DMS53 treated with DMSO at 0.1 percent for 48 hours (cell line): Measurements from ENCODE around the gene CNKSR3.

Source experiments
- DNase-seq: peaks from one replicate; lab custom pipeline; 2025; ENCODE audit not compliant: unreplicated experiment; lab: John Stamatoyannopoulos, UW

The CNKSR3 gene

DNA sequence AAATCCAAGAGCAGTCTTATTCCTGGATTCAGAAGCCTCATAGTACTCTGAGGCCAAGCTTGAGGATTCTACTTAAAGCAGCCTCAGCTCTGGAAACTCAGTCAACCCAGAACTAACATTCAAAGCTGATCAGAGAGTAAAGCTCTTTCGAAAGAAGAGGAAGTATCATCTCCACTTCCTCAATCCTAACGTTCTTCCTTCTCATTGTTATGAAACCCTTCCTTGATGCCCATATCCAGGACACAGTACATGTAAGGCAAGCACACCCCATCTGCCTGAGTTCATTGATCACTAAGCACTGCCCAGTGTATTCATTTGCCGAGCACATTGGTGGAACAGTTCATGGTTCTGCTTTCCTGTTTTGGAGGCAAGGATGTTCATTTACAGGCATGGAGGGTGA is 153.8 kb downstream of the CNKSR3 start, which contains the start of gene IPCEF1:
TSS of gene IPCEF1 (minus strand) at position 114 of the 400 bp plus-strand sequence. CDS start 90,856 bp downstream, outside the sequence.
- no peak for DNase-seq

DNA sequence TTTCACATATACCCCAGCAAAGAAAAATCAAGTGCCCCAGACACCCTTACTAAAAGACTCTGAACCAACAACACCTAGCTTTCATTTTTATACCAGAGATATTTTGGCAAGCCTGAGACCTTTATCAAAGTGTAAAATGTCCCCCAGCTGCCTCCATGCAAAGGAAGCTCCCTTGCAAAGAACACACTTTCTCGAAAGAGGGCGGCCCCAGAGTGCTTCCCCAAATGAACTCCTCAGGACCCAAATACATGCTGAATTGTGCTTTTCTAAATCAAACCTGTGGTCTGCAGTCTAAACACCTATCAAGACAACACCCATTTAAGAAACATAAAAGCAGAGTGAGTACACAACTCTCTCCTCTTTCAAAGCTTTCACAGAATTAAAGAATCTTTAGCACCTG is 154.4 kb downstream of the CNKSR3 start:
- DNase-seq, result no peak

DNA sequence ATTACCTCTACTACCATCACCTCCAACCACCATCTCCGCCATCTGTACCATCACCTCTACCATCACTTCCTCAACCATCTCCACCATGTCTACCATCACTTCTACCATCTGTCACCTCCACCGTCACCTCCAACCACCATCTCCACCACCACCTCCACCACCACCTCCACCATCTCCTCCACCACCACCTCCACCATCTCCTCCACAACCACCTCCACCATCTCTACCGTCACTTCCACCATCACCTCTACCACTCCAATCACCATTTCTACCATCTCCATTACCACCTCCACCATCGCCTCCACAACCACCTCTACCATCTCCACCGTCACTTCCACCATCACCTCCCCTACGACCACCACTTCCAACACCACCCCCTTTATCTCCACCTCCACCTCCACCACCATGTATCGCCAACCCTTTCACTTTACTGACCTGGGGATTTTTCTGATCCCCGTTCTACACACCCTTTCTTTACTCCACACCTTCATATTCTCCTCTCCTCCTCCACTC is 156.2 kb downstream of the CNKSR3 start:
- DNase-seq, result no peak

DNA sequence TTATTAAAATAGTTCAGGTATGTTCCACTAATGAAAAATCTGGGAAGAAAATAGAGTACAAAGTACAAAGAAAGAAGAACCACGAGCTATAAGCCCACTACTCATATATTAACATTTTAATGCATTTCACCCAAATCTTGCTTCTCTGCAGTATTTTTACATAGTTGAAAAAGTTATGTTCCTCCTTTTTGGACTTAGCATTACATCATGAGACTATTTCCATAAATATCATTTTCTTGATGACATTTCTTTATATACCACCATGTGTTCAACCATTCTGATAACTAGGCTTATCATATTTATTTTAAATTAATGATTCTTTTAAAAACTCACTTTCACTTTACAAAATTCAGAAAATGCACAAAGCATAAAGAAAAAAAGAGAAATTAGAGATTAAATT is 156.9 kb downstream of the CNKSR3 start:
- no peak for DNase-seq

DNA sequence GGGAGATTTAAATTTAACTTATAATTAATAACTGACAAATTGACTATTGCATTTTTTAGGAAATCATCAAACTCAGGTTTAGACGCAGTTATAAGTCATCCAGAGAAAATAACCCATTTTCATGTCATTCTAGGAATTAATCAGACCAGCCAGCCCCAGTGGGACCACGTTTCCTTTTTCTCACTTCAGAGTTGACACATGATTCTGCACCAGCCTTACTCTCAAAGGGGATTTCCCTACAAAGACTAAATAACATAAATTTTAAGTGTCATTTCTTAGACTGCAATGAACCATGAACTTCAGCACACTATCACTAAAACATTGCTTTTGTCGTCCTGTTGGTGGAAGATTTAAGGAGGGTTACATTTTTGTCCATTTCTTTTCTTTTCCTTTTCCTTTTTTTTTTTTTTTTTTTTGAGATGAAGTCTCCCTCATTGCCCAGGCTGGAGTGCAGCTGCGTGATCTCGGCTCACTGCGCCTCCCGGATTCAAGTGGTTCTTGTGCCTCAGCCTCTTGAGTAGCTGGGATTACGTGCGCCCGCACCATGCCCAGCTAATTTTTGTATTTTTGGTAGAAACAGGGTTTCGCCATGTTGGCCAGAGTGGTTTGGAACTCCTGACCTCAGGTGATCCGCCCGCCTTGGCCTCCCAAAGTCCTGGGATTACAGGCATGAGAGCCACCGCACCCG is 157.4 kb downstream of the CNKSR3 start:
- DNase-seq, result no peak

DNA sequence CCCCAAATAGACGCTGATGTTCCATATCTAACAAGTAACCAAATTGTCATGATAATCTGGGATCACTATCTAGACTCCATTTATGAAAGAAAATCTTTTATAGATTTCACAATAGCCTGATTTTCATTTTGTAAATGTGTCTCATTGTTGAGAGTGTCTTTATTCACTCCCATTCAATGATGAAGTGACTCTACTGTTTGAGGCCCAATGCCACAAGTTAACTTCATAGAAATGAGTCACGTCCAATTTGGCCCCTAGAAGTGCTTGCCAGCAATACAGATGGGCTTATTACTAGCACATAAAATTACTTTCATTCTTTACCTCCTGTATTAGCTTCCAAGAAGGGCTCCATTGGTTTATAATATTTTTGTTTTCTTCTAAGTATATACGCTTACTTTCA is 160.2 kb downstream of the CNKSR3 start:
- no peak for DNase-seq

DNA sequence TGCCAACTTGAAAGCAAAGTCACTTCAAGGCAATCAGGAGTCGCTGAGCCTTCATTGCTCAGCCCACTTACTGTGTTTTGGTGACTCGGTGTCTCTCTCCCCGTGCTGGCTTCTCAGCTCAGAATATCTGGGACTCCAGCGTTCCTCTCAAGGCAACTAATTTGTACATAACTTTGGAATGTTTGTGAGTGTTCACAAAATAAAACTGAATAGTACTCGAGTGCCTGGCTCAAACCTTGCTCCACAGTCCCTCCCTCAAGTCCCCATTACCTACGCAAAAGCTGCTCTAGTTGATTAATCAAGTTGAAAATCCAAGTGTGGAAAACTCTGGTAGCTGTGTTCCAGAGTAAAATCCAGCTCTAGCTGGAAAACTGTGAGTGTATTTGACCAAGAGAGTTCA is 162.5 kb downstream of the CNKSR3 start:
- no peak for DNase-seq

DNA sequence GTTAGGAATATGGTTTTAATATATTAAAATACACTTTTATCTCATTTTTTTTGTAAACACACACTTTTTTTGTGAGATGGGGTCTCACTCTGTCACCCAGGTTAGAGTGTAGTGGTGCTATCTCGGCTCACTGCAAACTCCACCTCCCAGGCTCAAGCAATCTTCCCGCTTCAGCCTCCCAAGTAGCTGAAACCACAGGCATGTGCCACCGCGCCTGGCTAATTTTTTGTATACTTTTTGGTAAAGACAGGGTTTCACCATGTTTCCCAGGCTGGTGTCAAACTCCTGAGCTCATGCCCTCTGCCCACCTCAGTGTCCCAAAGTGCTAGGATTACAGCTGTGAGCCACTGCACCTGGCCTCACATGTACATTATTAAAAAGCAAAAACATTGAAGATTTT is 164.7 kb downstream of the CNKSR3 start:
- no peak for DNase-seq

DNA sequence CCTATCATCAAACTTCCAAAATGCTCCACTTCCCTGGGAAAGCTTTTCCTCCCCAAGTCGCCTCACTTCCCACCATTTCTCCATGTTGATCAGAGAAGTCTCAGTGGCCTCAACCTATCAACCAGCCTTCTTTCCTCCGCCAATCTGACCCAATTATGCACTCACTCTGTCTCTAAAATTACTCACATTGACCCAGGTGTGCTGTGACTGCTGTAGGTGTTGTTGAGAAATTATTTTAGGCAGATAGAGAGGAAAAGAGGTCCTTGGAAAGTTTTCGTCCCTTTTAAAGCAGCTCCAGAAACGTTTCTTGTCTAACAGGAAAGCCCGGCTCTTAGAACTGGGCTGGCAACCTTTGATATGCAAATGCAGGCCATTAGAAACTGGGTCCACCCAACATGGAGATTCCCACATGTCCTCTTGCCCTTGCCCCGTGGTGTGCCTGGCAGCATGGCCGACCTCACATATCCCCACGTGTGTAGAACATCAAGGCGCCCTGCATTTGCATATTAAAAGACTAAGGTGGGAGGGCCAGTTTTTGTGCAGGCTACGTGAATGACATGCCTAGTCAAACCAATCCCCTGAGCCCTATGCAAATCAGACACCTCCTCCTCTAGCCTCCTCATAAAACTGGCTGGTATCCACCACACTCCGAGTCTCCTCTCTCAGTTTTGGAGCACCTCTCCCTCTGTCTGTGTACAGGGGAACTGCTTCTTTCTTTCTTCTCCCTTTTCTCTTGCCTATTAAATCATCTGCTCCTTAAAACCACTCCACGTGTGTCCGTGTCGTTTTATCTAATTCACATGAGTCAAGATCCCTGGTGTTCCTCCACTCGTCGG is 166.8 kb downstream of the CNKSR3 start:
- peak; percentile 19 for DNase-seq

DNA sequence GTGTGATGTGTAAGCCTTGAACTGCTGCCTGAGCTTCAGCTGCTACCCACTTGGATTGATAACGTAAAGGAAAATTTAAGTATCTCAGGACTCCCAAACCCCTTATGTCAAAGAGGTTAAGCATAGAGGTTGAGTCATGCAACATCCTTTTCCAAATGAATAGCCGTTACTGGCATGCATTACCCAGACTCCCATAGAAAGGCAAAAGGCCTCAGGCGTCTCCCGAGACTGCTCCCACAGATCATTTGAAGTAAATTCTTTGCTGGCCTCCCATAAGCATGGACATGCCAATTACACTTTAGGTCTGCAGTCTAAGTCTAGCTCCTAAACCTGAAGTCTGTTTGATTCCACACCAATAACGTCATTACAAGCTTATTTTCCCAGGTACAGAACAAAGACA is 168.6 kb downstream of the CNKSR3 start:
- no peak for DNase-seq

DNA sequence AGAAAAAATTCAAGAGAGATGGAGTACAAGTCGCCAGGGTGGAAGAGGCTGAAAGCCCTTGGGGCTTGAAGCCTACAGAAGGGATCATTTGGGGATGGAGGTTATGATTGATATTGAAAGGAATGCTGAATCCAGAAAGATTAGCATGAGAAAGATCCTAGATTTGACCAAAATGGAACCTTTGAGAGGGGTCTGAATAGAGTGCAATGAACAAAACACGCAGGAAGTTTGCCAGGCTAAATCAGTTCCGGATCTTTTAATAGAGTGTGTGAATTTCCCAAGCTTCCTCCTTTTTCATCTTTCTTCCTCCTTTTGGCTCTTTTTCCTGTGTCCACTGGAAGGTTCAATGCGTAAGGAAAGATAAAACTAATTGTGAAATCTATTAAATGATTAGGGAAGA is 169.1 kb downstream of the CNKSR3 start:
- no peak for DNase-seq
